ENCODE measurements around the gene BCL11A.

DNA sequence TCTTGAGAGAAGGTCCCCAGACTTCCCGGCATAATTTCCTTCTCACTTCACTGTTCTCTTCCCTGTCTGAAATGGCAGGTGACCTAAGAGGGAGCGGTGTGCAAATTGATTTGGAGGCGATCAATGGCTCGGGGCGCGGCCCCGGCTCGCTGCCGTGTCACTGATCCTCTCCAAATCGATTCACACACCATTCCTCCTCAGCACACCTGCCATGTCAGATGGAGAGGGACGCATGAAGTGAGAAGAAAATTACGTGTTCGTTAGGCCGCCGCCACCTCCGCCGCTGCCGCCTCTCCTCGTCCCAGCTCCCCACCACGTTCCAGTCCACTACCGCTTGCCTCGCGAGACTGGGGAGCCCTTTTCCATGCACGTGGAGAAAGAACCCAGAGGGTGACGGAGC is 31.8 kb upstream of the BCL11A start:
- TF ChIP-seq POLR2A (IDR thresholded peaks at IDR 0.05) = no peak
- TF ChIP-seq, protein P1, sequence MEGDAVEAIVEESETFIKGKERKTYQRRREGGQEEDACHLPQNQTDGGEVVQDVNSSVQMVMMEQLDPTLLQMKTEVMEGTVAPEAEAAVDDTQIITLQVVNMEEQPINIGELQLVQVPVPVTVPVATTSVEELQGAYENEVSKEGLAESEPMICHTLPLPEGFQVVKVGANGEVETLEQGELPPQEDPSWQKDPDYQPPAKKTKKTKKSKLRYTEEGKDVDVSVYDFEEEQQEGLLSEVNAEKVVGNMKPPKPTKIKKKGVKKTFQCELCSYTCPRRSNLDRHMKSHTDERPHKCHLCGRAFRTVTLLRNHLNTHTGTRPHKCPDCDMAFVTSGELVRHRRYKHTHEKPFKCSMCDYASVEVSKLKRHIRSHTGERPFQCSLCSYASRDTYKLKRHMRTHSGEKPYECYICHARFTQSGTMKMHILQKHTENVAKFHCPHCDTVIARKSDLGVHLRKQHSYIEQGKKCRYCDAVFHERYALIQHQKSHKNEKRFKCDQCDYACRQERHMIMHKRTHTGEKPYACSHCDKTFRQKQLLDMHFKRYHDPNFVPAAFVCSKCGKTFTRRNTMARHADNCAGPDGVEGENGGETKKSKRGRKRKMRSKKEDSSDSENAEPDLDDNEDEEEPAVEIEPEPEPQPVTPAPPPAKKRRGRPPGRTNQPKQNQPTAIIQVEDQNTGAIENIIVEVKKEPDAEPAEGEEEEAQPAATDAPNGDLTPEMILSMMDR (IDR thresholded peaks at IDR 0.05) = no peak
